NCI-H1436 treated with DMSO at 0.1 percent for 48 hours (cell line): ENCODE data around the gene LGALS13.

ENCODE experiments used
- DNase-seq: peaks from one replicate; lab custom pipeline; 2025; lab: John Stamatoyannopoulos, UW

LGALS13 gene

GRCh38 chr19:39602224-39602623 lies at the start of gene LGALS13:
Gene LGALS13, plus strand, starts transcription at chr19:39602524. Its CDS starts 45 bp downstream, at chr19:39602569.
- DNase-seq: no peak

GRCh38 chr19:39553082-39553652 lies 49.2 kb upstream of the LGALS13 start:
- no peak for DNase-seq

- no peak for DNase-seq
These were observed 47.5 kb upstream of the LGALS13 start for GRCh38 chr19:39554701-39555311.

- DNase-seq: no peak
These were observed 46.4 kb upstream of the LGALS13 start for GRCh38 chr19:39555883-39556282.

- DNase-seq: no peak
These were observed 44.3 kb upstream of the LGALS13 start for GRCh38 chr19:39557811-39558623.

- DNase-seq: no peak
These were observed 43.7 kb upstream of the LGALS13 start for GRCh38 chr19:39558624-39559117.

GRCh38 chr19:39563408-39563807 lies 38.9 kb upstream of the LGALS13 start:
- no peak for DNase-seq

GRCh38 chr19:39566064-39566463 lies 36.3 kb upstream of the LGALS13 start:
- no peak for DNase-seq

- no peak for DNase-seq
These were observed 33.7 kb upstream of the LGALS13 start for GRCh38 chr19:39568604-39569003.

- DNase-seq: no peak
These were observed 19.9 kb upstream of the LGALS13 start for GRCh38 chr19:39582442-39582841.

GRCh38 chr19:39582891-39583625 lies 19.3 kb upstream of the LGALS13 start:
- DNase-seq: no peak

- DNase-seq: no peak
These were observed 14.8 kb upstream of the LGALS13 start for GRCh38 chr19:39587496-39587895.

GRCh38 chr19:39588066-39588465 lies 14.3 kb upstream of the LGALS13 start:
- no peak for DNase-seq

- DNase-seq: no peak
These were observed 12.1 kb upstream of the LGALS13 start for GRCh38 chr19:39590265-39590664.

- no peak for DNase-seq
These were observed 9.9 kb upstream of the LGALS13 start for GRCh38 chr19:39592381-39592780.

- no peak for DNase-seq
These were observed 6.4 kb upstream of the LGALS13 start for GRCh38 chr19:39595950-39596349.

GRCh38 chr19:39596911-39597310 lies 5.4 kb upstream of the LGALS13 start:
- DNase-seq: no peak

- DNase-seq: no peak
These were observed 3.2 kb upstream of the LGALS13 start for GRCh38 chr19:39599116-39599515.

GRCh38 chr19:39603825-39604224 lies 1.5 kb downstream of the LGALS13 start:
- no peak for DNase-seq

GRCh38 chr19:39607021-39607420 lies 4.7 kb downstream of the LGALS13 start:
- no peak for DNase-seq

- DNase-seq: no peak
These were observed 5.2 kb downstream of the LGALS13 start for GRCh38 chr19:39607561-39607960.

GRCh38 chr19:39613597-39613996 lies 11.3 kb downstream of the LGALS13 start:
- no peak for DNase-seq
